SK-N-SH (cell line): ENCODE data around the gene TDRD10. TPM values are rescaled to one million over a fixed set of nuclear protein-coding genes. Genes with fewer than 3 reads are reported as not detected.

ENCODE experiments used
- CTCF ChIA-PET: fragments of 300-600, 350-600 bp; formaldehyde crosslinking; extraction: SDS; loops from one replicate; lab custom pipeline; 2021; lab: Yijun Ruan, JAX
- POLR2A ChIA-PET: fragments of 350-600 bp; sonication (Branson Sonifier 250); formaldehyde crosslinking; extraction: SDS; loops from one replicate; lab custom pipeline; 2020; ENCODE audit warnings: antibody characterized with exemption, inconsistent platforms; lab: Yijun Ruan, JAX
- DNase-seq: peaks from one replicate; pipeline ENCODE4 v3.0.0; 2012
- H2AFZ ChIP-seq: fragments of 200-600 bp; sonication (generic); 2 replicates; pipeline ENCODE4 v1.8.1; 2016; ENCODE audit warnings: antibody characterized with exemption, mild to moderate bottlenecking, low read depth
- H3F3A ChIP-seq: fragments of 200-600 bp; sonication (generic); replicated peaks from 2 replicates; pipeline ENCODE3; 2016; ENCODE audit warnings: antibody characterized with exemption, mild to moderate bottlenecking; ENCODE audit not compliant: insufficient read depth
- H3K27ac ChIP-seq, 2 experiments: fragments of 200-500 bp in 1 of 2; fragments of 200-600 bp in 1 of 2; sonication (Bioruptor generic) in 1 of 2; sonication (generic), shearing (Covaris generic) in 1 of 2; 2 replicates each; pipeline versions ENCODE4 v1.5.1 to v1.6.1; 2014 to 2016; ENCODE audit warnings: low read depth in 2 of 2, inconsistent platforms in 1 of 2, low read length in 1 of 2, mild to moderate bottlenecking in 1 of 2, mixed read lengths in 1 of 2
- H3K27me3 ChIP-seq: fragments of 200-600 bp; sonication (generic), shearing (Covaris generic); 2 replicates; pipeline ENCODE4 v1.6.1; 2016; ENCODE audit warnings: mixed run types; ENCODE audit not compliant: insufficient read depth
- H3K36me3 ChIP-seq, 2 experiments: fragments of 200-500 bp in 1 of 2; fragments of 200-600 bp in 1 of 2; sonication (Bioruptor generic) in 1 of 2; sonication (generic) in 1 of 2; replicated peaks in 1 of 2; 2 replicates each; pipeline versions ENCODE3 to v1.5.1; 2014 to 2016; ENCODE audit warnings: low read length in 1 of 2, mild to moderate bottlenecking in 1 of 2; ENCODE audit not compliant: insufficient read depth in 2 of 2, control insufficient read depth in 1 of 2
- H3K4me1 ChIP-seq, 2 experiments: fragments of 200-500 bp in 1 of 2; fragments of 200-600 bp in 1 of 2; sonication (Bioruptor generic) in 1 of 2; sonication (generic), shearing (Covaris generic) in 1 of 2; 2 replicates each; pipeline versions ENCODE4 v1.5.1 to v1.6.1; 2014 to 2016; ENCODE audit warnings: low read depth in 1 of 2, low read length in 1 of 2, mixed run types in 1 of 2; ENCODE audit not compliant: insufficient read depth in 2 of 2, control insufficient read depth in 1 of 2
- H3K4me2 ChIP-seq: fragments of 200-600 bp; sonication (generic), shearing (Covaris generic); 2 replicates; pipeline ENCODE4 v1.6.1; 2017; ENCODE audit warnings: mixed run types
- H3K4me3 ChIP-seq, 2 experiments: fragments of 200-500 bp in 1 of 2; fragments of 200-600 bp in 1 of 2; sonication (Bioruptor generic) in 1 of 2; sonication (generic), shearing (Covaris generic) in 1 of 2; 2 replicates each; pipeline versions ENCODE4 v1.5.1 to v1.8.1; 2014 to 2016; ENCODE audit warnings: low read depth in 2 of 2, inconsistent platforms in 1 of 2, low read length in 1 of 2, mild to moderate bottlenecking in 1 of 2, mixed read lengths in 1 of 2, moderate library complexity in 1 of 2
- H3K79me2 ChIP-seq: fragments of 200-600 bp; sonication (generic); 2 replicates; pipeline ENCODE4 v1.8.1; 2017; ENCODE audit warnings: mild to moderate bottlenecking; ENCODE audit not compliant: insufficient read depth
- H3K9ac ChIP-seq: fragments of 200-600 bp; sonication (generic); 2 replicates; pipeline ENCODE4 v1.6.1; 2017; ENCODE audit warnings: mixed run types
- H3K9me2 ChIP-seq: fragments of 200-600 bp; sonication (generic); 2 replicates; pipeline ENCODE4 v1.6.1; 2017; ENCODE audit warnings: mixed run types
- H3K9me3 ChIP-seq: fragments of 200-600 bp; sonication (generic); 2 replicates; pipeline ENCODE4 v1.6.1; 2017; ENCODE audit warnings: mixed run types, mild to moderate bottlenecking, moderate library complexity
- H4K20me1 ChIP-seq: fragments of 200-600 bp; sonication (generic); 2 replicates; pipeline ENCODE4 v1.6.1; 2017; ENCODE audit warnings: mild to moderate bottlenecking, mixed run types; ENCODE audit not compliant: insufficient read depth
- CHD2 ChIP-seq: fragments of 150-350 bp; IDR thresholded peaks from 2 replicates; pipeline ENCODE4 v1.6.1; 2018; ENCODE audit warnings: low read length; ENCODE audit not compliant: partially characterized antibody
- ELF1 ChIP-seq: IDR thresholded peaks from 2 replicates; pipeline ENCODE4 v1.4.0; 2012
- EZH2phosphoT487 ChIP-seq: fragments of 200-600 bp; sonication (generic); IDR thresholded peaks from 2 replicates; pipeline ENCODE4 v1.6.1; 2017; ENCODE audit warnings: low read depth, mixed run types, mild to moderate bottlenecking, antibody characterized with exemption, moderate library complexity, borderline replicate concordance
- FOSL2 ChIP-seq: IDR thresholded peaks from 2 replicates; pipeline ENCODE4 v1.4.0; 2012; ENCODE audit warnings: low read depth, mild to moderate bottlenecking, moderate library complexity, borderline replicate concordance
- FOXM1 ChIP-seq: IDR thresholded peaks from 2 replicates; pipeline ENCODE4 v1.4.0; 2012; ENCODE audit warnings: low read depth, mild to moderate bottlenecking
- GABPA ChIP-seq: IDR thresholded peaks from 2 replicates; pipeline ENCODE4 v1.4.0; 2012; ENCODE audit warnings: low read depth, mild to moderate bottlenecking
- JUND ChIP-seq: IDR thresholded peaks from 2 replicates; pipeline ENCODE4 v1.4.0; 2012
- MEF2A ChIP-seq: IDR thresholded peaks from 2 replicates; pipeline ENCODE4 v1.4.0; 2012; ENCODE audit warnings: low read depth, borderline replicate concordance
- NFIC ChIP-seq: IDR thresholded peaks from 2 replicates; pipeline ENCODE4 v1.4.0; 2012; ENCODE audit warnings: borderline replicate concordance
- NRF1 ChIP-seq: IDR thresholded peaks from 2 replicates; pipeline ENCODE4 v1.6.1; 2012; ENCODE audit warnings: low read depth, mild to moderate bottlenecking, low read length
- POLR2AphosphoS5 ChIP-seq: IDR thresholded peaks from 2 replicates; pipeline ENCODE4 v1.6.1; 2012; ENCODE audit warnings: low read depth, low read length
- RAD21 ChIP-seq: IDR thresholded peaks from 2 replicates; pipeline ENCODE4 v1.6.1; 2012; ENCODE audit warnings: mild to moderate bottlenecking, low read length
- RCOR1 ChIP-seq: fragments of 150-350 bp; IDR thresholded peaks from 2 replicates; pipeline ENCODE4 v1.6.1; 2017; ENCODE audit warnings: antibody characterized with exemption, low read length
- RFX5 ChIP-seq: IDR thresholded peaks from 2 replicates; pipeline ENCODE4 v1.6.1; 2012; ENCODE audit warnings: mild to moderate bottlenecking, improper control_type of control experiment, low read length
- RXRA ChIP-seq: IDR thresholded peaks from 2 replicates; pipeline ENCODE4 v1.4.0; 2012; ENCODE audit warnings: low read depth, mild to moderate bottlenecking, borderline replicate concordance
- SIN3A ChIP-seq: IDR thresholded peaks from 2 replicates; pipeline ENCODE4 v1.6.1; 2012; ENCODE audit warnings: low read depth, mild to moderate bottlenecking, low read length, moderate library complexity, borderline replicate concordance
- SMC3 ChIP-seq: IDR thresholded peaks from 2 replicates; pipeline ENCODE4 v1.6.1; 2012; ENCODE audit warnings: low read depth, low read length, improper control_type of control experiment
- TAF1 ChIP-seq: IDR thresholded peaks from 2 replicates; pipeline ENCODE4 v1.6.1; 2012; ENCODE audit warnings: low read depth, mild to moderate bottlenecking, low read length, moderate library complexity, borderline replicate concordance
- TCF12 ChIP-seq: IDR thresholded peaks from 2 replicates; pipeline ENCODE4 v1.4.0; 2012
- YY1 ChIP-seq: IDR thresholded peaks from 2 replicates; pipeline ENCODE4 v1.4.0; 2012; ENCODE audit warnings: low read depth, mild to moderate bottlenecking
- WGBS: methylation state at CpG from one replicate; pipeline ENCODE4 v1.1.6; 2017; ENCODE audit warnings: low lambda C conversion rate; 5-methylcytosine and 5-hydroxymethylcytosine counted together
- polyA plus RNA-seq, 3 experiments: library from polyadenylated mRNA; depleted of rRNA; stranded (reverse); fragments of >200 nt; gene quantifications; 2 replicates each; pipeline ENCODE4 v1.2.3, GENCODE V29; 2012
- TF ChIP-seq, protein P1 (sequence below): IDR thresholded peaks from 2 replicates; pipeline ENCODE4 v1.4.0; 2012; ENCODE audit warnings: low read depth, borderline replicate concordance
- TF ChIP-seq, protein P2 (sequence below): fragments of 200-600 bp; sonication (generic); IDR thresholded peaks from 2 replicates; pipeline ENCODE4 v1.6.1; 2017; ENCODE audit warnings: antibody characterized with exemption, mild to moderate bottlenecking, moderate library complexity
- TF ChIP-seq, protein P3 (sequence below): fragments of 150-350 bp; IDR thresholded peaks from 2 replicates; pipeline ENCODE4 v1.6.1; 2017; ENCODE audit warnings: antibody characterized with exemption, low read length, low read depth, borderline replicate concordance
- TF ChIP-seq, protein P4 (sequence below): IDR thresholded peaks from 2 replicates; pipeline ENCODE4; 2012
- TF ChIP-seq, protein P5 (sequence below): fragments of 150-350 bp; IDR thresholded peaks from 2 replicates; pipeline ENCODE4 v1.6.1; 2016; ENCODE audit warnings: mild to moderate bottlenecking, low read depth, low read length
- TF ChIP-seq, protein P6 (sequence below): IDR thresholded peaks from 2 replicates; pipeline ENCODE4 v1.4.0; 2012; ENCODE audit warnings: low read depth
- TF ChIP-seq, protein P7 (sequence below): IDR thresholded peaks from 2 replicates; pipeline ENCODE4 v1.4.0; 2012; ENCODE audit warnings: low read depth, borderline replicate concordance

TDRD10 gene
- polyA plus RNA-seq, 1 of the 3 experiments (the other 2 are of a cell fraction): not detected

DNA sequence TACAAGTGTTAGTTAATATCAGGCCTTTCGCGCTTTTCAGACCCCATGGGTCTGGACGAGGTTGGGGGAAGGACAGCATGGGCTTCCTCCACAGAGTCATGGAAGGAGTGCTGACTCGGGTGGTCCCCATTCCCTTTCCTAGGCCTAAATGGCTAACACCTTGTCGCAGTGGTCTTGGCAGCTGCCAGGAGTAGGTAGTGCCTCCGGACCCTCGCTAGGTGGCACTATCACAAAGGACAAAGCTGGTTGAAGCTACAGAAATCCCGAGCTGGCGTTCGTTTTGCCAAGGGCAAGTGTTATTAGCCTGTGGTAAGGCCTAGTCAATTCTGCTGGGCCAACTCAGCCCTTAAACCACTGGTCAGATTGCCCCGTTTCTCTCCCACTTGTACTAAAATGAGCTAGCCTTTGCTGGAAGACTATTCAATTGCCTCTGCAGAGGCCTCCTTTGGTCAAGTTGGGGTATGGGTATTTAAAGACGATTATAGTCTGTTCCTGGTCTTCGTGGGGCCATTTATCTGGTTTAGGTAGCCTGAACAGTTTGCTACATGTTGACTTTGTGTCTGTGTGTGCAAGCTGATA is 57.5 kb downstream of the TDRD10 start:
- peak overlapping the region; percentile 68 for H3K9ac ChIP-seq
- TF ChIP-seq ELF1 (no peak), RCOR1 (0 out of 2 replicates have a peak, but pooled peaks have one; percentile 27), TCF12 (no peak), RAD21 (peak; percentile 93), RXRA (no peak), SMC3 (peak; percentile 84), FOSL2 (no peak), CHD2 (no peak), SIN3A (no peak), YY1 (no peak), NRF1 (no peak), TAF1 (no peak), POLR2AphosphoS5 (no peak), EZH2phosphoT487 (no peak), GABPA (no peak), JUND (no peak), FOXM1 (no peak), MEF2A (no peak), RFX5 (peak; percentile 60; the same call in 1 of the 2 replicates), NFIC (no peak)
- TF ChIP-seq, protein P1, sequence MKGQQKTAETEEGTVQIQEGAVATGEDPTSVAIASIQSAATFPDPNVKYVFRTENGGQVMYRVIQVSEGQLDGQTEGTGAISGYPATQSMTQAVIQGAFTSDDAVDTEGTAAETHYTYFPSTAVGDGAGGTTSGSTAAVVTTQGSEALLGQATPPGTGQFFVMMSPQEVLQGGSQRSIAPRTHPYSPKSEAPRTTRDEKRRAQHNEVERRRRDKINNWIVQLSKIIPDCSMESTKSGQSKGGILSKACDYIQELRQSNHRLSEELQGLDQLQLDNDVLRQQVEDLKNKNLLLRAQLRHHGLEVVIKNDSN: no peak
- TF ChIP-seq, protein P2, sequence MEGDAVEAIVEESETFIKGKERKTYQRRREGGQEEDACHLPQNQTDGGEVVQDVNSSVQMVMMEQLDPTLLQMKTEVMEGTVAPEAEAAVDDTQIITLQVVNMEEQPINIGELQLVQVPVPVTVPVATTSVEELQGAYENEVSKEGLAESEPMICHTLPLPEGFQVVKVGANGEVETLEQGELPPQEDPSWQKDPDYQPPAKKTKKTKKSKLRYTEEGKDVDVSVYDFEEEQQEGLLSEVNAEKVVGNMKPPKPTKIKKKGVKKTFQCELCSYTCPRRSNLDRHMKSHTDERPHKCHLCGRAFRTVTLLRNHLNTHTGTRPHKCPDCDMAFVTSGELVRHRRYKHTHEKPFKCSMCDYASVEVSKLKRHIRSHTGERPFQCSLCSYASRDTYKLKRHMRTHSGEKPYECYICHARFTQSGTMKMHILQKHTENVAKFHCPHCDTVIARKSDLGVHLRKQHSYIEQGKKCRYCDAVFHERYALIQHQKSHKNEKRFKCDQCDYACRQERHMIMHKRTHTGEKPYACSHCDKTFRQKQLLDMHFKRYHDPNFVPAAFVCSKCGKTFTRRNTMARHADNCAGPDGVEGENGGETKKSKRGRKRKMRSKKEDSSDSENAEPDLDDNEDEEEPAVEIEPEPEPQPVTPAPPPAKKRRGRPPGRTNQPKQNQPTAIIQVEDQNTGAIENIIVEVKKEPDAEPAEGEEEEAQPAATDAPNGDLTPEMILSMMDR: peak; percentile 93
- TF ChIP-seq, protein P3, sequence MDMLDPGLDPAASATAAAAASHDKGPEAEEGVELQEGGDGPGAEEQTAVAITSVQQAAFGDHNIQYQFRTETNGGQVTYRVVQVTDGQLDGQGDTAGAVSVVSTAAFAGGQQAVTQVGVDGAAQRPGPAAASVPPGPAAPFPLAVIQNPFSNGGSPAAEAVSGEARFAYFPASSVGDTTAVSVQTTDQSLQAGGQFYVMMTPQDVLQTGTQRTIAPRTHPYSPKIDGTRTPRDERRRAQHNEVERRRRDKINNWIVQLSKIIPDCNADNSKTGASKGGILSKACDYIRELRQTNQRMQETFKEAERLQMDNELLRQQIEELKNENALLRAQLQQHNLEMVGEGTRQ: no peak
- TF ChIP-seq, protein P4, sequence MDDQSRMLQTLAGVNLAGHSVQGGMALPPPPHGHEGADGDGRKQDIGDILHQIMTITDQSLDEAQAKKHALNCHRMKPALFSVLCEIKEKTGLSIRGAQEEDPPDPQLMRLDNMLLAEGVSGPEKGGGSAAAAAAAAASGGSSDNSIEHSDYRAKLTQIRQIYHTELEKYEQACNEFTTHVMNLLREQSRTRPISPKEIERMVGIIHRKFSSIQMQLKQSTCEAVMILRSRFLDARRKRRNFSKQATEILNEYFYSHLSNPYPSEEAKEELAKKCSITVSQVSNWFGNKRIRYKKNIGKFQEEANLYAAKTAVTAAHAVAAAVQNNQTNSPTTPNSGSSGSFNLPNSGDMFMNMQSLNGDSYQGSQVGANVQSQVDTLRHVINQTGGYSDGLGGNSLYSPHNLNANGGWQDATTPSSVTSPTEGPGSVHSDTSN: no peak
- TF ChIP-seq, protein P5, sequence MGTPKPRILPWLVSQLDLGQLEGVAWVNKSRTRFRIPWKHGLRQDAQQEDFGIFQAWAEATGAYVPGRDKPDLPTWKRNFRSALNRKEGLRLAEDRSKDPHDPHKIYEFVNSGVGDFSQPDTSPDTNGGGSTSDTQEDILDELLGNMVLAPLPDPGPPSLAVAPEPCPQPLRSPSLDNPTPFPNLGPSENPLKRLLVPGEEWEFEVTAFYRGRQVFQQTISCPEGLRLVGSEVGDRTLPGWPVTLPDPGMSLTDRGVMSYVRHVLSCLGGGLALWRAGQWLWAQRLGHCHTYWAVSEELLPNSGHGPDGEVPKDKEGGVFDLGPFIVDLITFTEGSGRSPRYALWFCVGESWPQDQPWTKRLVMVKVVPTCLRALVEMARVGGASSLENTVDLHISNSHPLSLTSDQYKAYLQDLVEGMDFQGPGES: no peak
- TF ChIP-seq, protein P6, sequence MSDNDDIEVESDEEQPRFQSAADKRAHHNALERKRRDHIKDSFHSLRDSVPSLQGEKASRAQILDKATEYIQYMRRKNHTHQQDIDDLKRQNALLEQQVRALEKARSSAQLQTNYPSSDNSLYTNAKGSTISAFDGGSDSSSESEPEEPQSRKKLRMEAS: no peak
- TF ChIP-seq, protein P7, sequence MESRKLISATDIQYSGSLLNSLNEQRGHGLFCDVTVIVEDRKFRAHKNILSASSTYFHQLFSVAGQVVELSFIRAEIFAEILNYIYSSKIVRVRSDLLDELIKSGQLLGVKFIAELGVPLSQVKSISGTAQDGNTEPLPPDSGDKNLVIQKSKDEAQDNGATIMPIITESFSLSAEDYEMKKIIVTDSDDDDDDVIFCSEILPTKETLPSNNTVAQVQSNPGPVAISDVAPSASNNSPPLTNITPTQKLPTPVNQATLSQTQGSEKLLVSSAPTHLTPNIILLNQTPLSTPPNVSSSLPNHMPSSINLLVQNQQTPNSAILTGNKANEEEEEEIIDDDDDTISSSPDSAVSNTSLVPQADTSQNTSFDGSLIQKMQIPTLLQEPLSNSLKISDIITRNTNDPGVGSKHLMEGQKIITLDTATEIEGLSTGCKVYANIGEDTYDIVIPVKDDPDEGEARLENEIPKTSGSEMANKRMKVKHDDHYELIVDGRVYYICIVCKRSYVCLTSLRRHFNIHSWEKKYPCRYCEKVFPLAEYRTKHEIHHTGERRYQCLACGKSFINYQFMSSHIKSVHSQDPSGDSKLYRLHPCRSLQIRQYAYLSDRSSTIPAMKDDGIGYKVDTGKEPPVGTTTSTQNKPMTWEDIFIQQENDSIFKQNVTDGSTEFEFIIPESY: no peak

More for the DNA sequence above, 57.5 kb downstream of the TDRD10 start:
- Histone ChIP-seq H3K36me3 (peaks cover 12 to 18% of the 10 kb centered on the region in 2 experiments), H4K20me1 (peaks cover 18% of the 10 kb centered on the region; the same call in 1 of the 2 replicates), H3K4me1 (peaks cover 7 to 32% of the 10 kb centered on the region in 2 experiments; a peak in 2 of 4 replicates), H3K4me2 (peak overlapping the region; percentile 84), H3K79me2 (peaks cover 35% of the 10 kb centered on the region), H2AFZ (peak overlapping the region; percentile 80), H3K9me3 (no peaks in the 10 kb centered on the region), H3K9me2 (no peaks in the 10 kb centered on the region), H3K4me3 (peak overlapping the region; percentile 60 to 87), H3K27me3 (no peaks in the 10 kb centered on the region), H3K27ac (peak overlapping the region; percentile 75 to 96), H3F3A (peaks cover 6% of the 10 kb centered on the region)
- peak; percentile 81 for DNase-seq
- CTCF ChIA-PET: interaction anchor here (0.6 to 3.7 kb wide), 40 partner anchors 9 to 571 kb away, joined by 3 to 41 read pairs (median 4); partner anchors contain the start of genes CHRNB2 and KCNN3
- WGBS: 13% methylated on average over 13 of the region's 13 CpGs
- POLR2A ChIA-PET: interaction anchor here (0.5 to 1.0 kb wide), 5 partner anchors 9 to 339 kb away, joined by 3 to 6 read pairs (median 4); partner anchors contain the start of gene CHRNB2
